Measurements from ENCODE around the gene SAMD8.
A peak's percentile ranks its signal among the peaks of the same experiment; 100 is the strongest.
"Not testable (repeated sequence)": the region's sequence is repeated elsewhere in the genome, so short reads cannot be mapped to it uniquely, and the experiment has no call there.

SAMD8 gene

DNA sequence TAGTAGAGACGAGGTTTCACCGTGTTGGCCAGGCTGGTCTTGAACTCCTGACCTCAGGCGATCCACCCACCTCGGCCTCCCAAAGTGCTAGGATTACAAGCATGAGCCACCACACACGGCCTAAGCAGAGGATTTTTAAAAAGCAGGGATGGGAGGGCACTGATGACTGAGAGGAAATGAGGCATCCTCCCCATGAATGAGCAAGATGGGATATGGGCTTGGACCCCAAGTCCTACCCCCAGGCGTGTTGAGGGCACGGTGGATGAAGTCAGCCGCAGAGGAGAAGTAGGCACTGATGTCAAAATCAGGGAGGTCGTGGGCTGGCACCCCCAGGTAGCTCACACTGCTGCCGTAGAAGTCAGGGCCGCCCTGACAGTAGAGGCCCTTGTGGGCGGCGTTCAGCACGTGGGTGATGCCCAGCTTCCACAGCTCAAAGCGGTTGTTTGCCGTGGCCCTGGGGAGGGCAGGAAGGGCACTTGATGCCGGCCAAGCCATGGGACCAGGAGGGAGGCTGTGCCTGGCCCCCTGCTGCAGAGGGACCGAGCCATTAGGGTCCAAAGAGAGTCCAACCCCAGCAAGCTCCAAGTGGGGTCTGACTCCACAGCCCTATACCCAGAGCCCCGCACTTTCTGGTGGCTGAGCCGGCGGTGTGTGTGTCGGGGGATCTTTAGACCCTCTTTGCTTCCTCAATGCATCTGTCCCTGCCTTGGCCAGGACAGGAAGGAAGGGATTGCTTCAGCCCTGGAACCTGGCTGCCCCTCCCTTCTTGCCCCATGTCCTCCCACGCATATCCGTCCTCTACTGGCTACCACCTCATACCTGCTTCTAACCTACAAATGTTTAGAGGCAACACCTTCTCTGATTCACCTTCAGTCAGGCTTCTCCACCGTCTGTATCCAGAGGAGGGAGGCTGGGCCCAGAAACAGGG lies 3.4 kb upstream of the SAMD8 start:
- no peak for DNase-seq

DNA sequence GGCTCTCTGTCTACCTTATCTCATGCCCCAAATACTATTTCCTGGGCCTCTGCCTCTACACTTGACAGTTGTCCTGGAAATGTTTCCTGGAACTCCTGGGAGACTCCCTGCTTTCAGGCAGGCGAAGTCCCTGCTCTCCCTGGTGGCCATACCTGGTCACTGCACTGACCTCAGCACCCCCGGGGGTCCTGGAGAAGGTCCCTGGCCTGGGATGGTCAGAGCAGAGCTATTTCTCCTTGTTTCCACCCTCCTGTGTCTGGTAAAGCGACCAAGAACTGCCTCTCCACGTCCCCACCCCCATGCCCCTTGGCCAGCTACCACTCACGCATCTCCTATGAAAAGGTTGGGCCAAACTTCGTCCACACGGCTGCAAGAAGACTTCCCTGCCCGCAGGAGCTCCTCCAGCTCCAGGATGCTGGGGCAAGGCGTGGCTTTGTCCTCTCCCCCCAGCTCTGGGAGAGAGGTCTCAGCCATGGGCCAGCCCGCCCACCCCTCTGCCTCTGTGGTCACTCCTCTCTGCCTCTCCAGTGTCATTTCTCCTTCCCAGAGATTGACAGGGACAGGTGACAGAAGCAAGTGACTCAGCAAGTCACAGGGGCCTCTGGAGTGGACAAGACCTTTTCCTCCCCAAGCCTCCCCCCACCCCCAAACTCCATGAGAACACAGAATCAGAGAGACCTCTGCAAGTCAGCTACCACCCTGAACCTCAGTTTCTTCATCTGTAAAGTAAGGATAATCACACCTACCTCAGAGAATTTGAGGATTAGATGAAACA lies 2.6 kb upstream of the SAMD8 start:
- no peak for DNase-seq

DNA sequence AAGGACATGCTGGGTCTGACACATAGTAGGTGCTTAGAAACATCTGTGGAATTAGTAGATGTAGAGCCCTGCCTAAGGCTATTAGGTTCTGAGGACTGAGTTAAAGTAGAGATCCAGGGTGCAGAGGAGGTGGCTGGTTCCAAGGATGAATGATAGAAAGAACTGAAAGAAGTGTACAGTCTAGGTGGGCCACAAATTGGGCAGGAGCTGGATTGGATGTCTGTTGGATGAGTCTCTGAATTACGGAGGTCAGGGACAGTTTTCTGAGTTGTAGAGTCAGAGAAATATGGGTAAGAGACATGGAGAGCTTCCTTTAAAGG lies 2.0 kb upstream of the SAMD8 start:
- DNase-seq = no peak

DNA sequence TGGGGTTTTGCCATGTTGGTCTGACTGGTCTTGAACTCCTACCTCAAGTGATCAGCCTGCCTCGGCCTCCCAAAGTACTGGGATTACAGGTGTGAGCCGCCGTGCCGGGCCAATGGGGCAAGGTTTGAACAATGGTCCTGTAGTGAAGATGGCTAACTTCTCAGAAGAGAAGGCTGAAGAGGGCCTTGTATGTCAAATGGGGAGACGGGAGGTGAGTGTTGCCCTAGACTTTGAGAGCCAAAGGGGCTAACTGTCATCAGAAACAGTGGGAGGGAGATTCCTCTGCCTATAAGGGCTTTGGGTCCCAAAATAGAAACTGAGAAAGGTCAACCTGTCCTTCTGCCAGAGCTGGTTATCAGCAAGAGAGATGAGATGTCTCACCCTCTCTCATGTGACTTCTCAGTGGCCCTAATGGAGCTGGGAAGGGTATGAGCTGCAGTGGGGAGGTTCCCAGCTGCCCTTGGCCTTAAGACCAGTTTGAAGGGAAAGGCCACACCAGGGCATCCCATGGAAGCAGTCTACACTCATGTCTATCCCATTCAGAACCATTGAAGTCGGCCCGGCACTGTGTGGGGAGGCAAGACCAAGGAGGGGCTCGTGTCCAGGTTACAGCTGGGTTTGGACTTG lies 1.3 kb upstream of the SAMD8 start:
- no peak for DNase-seq

DNA sequence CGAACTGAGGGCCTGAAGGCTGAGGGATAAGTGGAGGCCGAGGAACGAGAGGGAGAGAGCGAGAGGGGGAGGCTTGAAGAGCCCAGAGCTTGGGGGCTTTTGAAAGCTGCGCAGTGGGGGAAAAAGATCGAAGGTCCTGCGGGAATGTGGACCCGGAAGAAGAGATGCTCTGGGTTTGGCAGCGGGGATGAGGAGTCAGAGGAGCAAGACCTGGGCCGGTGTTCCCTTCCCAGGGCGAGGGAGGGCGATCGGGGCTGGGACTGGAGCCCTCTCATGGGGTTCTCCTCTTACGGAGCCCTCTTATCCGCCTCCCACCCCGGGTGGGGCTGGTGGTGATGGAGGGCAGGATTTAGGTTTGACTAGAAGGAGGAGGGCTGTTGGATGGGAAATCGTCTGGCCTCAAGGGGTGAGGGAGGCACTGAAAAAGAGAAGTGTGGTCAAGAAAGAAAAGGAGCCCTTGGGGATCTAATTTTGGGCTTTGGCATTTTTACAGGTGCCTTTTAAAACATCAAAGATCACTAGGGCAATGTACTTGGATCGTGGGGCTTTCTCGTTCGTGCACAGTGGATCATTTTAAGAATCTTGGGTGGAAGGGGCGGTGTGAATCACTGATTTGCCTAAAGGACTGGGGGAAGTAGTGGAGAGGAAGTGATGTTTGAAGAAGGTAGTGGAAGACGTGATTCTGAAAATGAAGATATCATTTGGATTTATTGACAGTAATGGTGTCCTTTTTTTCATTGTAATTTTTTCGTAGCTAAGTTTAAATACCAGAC lies 637 bp downstream of the SAMD8 start:
- DNase-seq = peak in 11 of 14 donors; percentile 52 to 79 (median 65)

DNA sequence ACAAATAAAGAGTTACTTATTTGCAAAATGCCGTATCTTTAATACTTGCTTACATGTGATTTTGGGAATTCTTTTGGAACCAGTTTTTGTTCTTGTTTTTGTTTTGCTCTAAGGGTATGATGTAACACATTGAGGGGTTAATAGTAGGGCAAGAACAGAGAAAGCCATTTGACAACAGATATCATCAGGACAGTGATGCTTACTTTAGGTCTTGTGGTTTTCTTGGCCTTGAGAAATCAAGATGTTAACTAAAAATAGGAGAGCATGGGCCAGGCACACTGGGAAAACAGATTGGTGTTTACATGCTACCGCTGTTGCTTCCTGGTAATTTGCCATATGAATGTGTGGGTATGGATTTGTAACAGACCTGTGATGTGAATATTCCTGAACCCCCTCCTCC lies 3.7 kb downstream of the SAMD8 start:
- DNase-seq = no peak

DNA sequence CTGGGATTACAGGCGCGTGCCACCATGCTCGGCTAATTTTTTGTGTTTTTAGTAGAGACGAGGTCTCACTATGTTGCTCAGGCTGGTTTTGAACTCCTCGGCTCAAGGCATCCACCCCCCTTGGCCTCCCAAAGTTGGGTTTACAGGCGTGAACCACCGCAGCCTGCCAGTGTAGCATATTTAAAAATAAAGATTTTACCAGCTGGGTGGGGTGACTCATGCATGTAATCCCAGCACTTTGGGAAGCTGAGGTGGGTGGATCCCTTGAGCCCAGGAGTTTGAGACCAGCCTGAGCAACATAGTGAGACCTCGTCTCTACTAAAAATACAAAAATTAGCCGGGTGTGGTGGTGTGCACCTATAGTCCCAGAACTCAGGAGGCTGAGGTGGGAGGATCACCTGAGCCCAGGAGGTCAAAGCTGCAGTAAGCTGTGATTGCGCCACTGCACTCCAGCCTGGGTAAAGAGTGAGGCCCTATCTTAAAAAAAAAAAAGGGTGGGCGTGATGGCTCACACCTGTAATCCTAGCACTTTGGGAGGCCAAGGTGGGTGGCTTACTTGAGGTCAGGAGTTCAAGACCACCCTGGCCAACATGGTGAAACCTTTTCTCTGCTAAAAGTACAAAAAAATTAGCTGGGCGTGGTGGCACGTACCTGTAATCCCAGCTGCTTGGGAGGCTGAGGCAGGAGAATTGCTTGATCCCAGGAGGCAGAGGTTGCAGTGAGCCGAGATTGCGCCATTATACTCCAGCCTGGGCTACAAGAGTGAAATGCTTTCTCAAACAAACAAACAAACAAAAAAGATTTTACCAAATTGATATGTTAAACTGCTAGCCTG lies 5.7 kb downstream of the SAMD8 start:
- not testable (repeated sequence) for DNase-seq

DNA sequence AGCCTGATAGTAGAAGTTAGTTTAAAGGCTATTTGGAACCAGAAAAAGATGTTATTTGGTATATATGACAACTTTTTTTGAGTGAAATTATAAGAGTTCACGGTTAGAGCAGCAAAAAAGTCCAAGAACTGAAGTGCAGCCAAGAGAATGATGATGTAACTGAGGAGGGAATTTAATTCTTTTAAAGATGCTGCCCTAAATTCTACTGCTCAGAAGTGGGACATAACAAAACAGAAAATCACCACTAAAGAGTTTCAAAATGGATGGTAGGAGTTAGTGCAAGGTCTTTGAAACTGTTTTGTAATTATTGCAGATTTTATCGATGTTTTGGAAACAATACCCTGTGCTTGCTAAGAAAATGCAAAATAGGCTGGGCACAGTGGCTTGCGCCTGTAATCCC lies 6.5 kb downstream of the SAMD8 start:
- no peak for DNase-seq

DNA sequence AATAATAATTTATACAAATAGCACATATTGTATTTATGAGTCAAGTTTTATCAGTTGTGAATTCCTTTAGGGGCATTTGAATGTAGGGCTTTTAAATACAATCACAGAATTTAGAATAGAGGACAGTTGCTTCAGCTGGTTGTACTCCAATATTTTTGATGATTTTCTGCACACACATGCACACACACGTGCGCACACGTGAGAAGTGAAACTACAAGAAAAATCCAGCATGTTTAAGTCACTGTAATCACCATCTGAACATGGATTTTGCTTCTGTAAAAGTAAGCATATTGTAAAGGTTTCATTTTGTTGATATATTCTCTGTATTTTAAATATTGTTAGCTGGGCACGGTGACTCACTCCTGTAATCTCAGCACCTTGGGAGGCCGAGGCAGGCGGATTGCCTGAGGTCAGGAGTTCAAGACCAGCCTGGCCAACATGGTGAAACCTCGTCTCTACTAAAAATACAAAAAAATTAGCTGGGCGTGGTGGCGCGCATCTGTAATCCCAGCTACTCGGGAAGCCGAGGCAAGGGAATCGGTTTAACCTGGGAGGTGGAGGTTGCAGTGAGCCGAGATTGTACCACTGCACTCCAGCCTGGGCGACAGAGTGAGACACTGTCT lies 8.1 kb downstream of the SAMD8 start:
- DNase-seq = not testable (repeated sequence)

DNA sequence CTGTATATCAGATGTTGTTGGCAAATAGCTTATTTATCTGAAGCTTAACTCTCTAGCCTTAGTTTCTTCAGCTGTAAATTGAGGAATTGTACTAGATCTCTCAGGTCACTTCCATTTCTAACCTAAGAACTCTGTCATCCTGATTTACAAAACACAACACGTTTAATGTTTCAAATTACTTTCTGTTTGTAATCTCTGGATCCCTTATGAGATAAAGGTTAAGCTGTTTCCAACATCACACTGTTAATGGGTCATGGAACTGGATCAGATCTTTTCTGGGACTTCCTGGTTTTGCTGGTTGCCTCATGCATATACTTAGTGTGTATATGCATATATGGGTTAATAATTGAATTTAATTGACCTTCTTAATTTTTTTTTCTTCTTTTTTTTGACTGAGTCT lies 9.9 kb downstream of the SAMD8 start:
- DNase-seq = no peak

DNA sequence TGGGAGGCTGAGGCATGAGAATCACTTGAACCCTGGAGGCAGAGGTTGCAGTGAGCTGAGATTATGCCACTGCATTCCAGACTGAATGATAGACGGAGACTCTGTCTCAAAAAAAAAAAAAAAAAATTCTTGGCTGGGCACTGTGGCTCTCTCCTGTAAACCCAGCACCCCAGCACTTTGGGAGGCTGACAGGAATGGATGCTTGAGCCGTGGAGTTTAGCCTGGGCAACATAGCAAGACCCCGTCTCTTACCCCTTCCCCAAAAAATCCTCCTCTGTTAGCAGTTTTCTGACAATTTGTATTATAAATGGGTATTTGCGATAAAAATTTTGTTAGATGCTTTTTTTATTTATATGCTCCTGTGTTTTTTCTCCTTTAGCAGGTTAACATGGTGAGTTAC lies 11.0 kb downstream of the SAMD8 start:
- DNase-seq = no peak

DNA sequence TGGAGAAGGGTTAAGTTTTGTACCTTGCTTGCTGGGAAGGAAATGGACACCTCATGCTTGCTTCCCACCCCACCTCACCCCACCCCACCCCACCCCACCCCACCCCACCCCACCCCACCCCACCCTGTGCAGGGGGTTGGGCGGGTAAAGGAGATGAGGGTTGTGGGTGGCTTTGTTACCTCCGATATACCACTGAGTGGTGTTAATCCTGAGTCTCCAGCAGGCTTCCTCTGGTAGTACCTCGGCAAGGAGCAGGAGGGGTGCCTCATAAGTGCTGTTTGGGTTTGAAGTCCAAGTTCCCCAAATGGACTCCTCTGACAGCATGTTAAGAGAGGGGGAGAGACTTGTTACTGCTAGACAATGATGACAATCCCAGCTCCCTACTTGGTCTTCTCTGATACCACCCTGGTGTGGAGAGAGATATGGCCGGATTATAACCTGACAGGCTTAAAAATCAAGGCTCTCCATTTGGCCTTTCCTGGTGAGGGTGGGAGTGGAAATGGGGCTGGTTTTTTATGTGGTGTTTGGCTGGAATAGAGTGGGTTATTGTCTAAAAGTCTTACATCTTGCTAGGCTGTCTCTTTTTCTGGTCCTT lies 11.7 kb downstream of the SAMD8 start:
- no peak for DNase-seq

DNA sequence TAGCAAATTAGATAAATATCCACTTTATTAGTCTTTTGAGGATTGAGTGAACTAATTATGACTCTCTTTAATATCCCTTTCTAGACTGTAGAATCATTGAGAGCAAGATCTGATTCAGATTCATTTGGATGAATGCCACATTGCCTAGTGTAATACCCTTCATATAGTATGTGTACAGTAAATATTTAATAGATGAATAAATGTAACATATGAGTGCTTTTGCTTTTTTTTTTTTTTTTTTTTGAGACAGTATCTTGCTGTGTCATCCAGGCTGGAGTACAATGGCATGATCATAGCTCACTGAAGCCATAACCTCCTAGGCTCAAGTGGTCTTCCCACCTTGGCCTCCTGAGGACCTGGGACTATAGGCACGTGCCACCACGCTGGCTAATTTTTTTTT lies 14.8 kb downstream of the SAMD8 start:
- DNase-seq = no peak

DNA sequence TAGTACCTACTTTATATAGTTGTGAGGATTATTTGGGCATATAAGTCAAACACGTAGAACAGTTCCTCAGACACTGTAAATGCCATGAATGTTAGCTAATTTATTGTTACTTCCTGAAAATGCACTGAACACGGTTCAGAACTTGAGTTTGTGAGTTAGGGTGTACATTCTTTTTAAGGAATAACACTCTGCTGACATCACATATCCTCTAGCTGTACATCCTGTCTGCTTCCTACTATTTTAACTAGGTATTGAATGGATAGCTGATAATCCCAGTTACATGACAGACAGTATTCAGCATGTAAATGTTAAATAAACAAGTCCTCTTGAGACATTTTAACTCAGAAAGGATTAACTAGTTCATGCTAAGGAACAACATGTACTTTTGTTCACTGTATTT lies 16.0 kb downstream of the SAMD8 start:
- no peak for DNase-seq

DNA sequence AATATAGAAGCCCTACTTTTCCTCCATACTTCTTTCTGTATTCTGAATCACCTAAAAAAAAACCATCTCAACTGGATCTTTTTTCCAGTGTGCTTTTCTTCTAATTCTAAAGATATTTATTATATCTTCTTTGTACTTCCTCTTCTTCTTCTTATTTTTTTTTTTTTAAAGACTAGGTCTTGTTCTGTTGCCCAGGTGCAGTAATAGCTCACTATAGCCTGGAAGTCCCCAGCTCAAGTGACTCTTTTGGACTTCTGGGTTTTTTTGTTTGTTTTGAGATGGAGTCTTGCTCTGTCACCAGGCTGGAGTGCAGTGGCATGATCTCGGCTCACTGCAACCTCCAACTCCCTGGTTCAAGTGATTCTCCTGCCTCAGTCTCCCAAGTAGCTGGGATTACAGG lies 17.5 kb downstream of the SAMD8 start:
- not testable (repeated sequence) for DNase-seq

DNA sequence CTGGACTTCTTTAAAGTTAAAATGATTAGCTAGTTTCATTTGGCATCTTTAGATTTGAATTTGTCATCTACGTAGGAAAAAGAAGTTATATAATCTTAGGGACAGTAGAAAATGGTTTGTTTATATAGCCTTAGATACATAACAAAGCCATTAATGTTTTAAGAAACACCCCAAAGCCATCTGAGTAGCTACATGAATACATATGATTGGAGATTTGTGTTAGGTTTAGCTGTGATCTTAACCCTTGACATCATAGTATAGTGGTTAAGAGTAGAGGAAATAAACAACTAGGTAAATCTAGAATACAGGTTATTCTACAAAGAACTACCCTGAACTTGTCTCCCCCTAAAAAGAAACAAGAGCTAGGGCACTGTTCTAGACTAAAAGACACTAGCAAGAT lies 18.1 kb downstream of the SAMD8 start:
- DNase-seq = no peak

DNA sequence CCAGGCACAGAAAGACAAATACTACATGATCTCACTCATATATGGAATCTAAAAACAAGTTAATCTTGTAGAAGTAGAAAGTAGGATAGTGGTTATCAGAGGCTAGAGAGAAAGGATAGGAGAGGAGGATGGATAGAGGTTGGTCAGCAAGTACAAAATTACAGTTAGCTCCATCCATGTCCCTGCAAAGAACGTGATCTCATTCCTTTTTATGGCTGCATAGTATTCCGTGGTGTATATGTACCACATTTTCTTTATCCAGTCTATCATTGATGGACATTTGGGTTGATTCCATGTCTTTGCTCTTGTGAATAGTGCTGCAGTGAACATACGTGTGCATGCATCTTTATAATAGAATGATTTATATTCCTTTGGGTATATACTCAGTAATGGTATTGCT lies 22.2 kb downstream of the SAMD8 start:
- not testable (repeated sequence) for DNase-seq

DNA sequence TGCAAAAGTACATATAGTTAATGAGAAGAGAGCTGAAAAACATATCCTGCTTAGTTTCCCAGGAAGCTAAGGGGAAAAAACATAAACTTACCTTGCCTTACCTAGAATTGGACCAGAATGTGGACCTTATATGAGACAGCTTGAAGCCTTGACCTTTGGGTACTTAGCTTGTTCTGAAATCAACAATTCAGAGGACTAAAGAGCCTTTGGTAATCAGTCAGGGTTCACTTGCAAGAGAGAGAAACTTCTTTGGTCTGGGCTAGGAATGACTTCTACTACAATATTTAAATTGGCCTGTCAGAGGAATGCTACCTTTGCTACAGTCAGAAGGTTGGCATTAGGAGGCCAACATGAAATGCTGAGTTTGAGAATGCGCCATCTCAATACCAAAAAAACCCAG lies 24.9 kb downstream of the SAMD8 start:
- no peak for DNase-seq

DNA sequence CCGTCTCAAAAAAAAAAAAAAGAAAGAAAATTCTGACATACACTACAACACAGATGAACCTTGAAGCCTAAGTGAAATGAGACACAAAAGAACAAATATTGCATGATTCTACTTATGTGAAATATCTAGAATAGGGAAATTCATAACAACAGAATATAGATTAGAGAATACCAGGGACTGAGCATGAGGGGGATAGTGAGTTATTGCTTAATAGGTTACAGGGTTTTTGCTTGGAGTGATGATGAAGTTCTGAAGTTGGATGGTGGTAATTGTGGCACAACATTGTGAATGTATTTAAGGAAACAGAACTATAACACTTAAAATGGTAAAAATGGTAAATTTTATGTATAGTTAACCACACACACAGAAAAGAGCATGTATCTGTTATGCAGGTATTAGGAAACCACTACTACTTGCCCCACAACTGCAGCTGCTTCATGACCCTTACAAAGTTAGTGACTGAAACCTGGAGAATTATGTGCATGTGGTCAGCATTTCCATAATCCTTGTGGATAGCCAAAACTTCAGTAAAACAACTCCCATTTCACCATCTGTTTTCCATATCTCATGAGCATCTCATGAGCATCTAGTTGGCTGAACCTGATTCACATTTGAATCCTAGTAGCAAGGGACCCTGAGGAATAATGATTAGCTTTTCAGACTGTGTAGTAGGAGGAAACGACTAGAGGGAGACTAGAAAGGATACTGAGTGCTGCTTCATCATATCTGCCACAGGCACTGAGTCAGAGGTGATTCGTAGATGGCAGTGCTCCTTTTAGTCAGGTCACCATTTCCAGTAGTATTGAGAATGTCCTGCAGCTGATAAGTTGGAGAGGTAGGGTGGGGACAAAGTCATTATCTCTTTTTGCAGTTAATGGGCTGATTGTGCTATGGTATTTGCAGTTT lies 26.3 kb downstream of the SAMD8 start:
- DNase-seq = no peak

DNA sequence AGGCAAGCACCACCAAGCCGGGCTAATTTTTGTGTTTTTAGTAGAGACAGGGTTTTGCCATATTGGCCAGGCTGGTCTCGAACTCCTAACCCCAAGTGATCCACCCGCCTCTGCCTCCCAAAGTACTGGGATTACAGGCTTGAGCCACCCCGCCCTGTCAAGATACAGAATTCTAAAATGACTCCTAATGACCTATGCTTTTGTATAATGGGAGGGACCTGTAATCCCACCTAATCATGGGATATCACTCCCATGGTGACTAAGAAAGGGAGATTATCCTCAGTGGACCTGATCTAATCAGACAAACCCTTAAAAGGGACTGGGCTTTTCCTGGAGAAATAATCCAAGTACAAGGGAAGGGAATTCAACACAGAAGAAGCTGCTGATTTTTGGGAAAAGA lies 28.8 kb downstream of the SAMD8 start:
- no peak for DNase-seq
